HepG2 (cell line): ENCODE data around the gene MAP3K9. TPM values are rescaled to one million over a fixed set of nuclear protein-coding genes. Genes with fewer than 3 reads are reported as not detected.

Experiments
- FOXM1 ChIP-seq: sonication (generic); formaldehyde crosslinking; IDR thresholded peaks from 2 replicates; pipeline ENCODE4 v1.5.0; 2020; ENCODE audit warnings: missing genetic modification reagents
- KDM4B ChIP-seq: sonication (generic); formaldehyde crosslinking; IDR thresholded peaks from 2 replicates; pipeline ENCODE4 v1.4.0; 2020; ENCODE audit warnings: missing genetic modification reagents
- KMT2B ChIP-seq: IDR thresholded peaks from 2 replicates; pipeline ENCODE4 v1.6.1; 2016; ENCODE audit warnings: missing genetic modification reagents, missing compliant biosample characterization
- NR2F6 ChIP-seq, 2 experiments: IDR thresholded peaks; 2 replicates each; pipeline ENCODE4 v1.6.1; 2016; ENCODE audit warnings: antibody characterized with exemption in 1 of 2, mild to moderate bottlenecking in 1 of 2
- PRDM4 ChIP-seq: sonication (generic); formaldehyde crosslinking; IDR thresholded peaks from 2 replicates; pipeline ENCODE4 v1.9.0; 2021; ENCODE audit warnings: missing genetic modification reagents, borderline replicate concordance
- SP5 ChIP-seq: IDR thresholded peaks from 2 replicates; pipeline ENCODE4 v1.6.1; 2016; ENCODE audit warnings: low read depth, borderline replicate concordance
- YEATS4 ChIP-seq: sonication (generic); formaldehyde crosslinking; IDR thresholded peaks from 2 replicates; pipeline ENCODE4 v1.4.0; 2020; ENCODE audit warnings: missing genetic modification reagents, borderline replicate concordance
- ZBTB40 ChIP-seq, 2 experiments: fragments of 450-650 bp in 1 of 2; sonication (generic) in 1 of 2; formaldehyde crosslinking in 1 of 2; IDR thresholded peaks; 2 replicates each; pipeline versions ENCODE4 v1.6.1 to v1.8.0; 2016 to 2022; ENCODE audit warnings: antibody characterized with exemption in 1 of 2, mild to moderate bottlenecking in 1 of 2, missing genetic modification reagents in 1 of 2
- ZKSCAN1 ChIP-seq: fragments of 150-350 bp; IDR thresholded peaks from 2 replicates; pipeline ENCODE4 v1.6.1; 2014; ENCODE audit warnings: low read length
- ZNF441 ChIP-seq: sonication (generic); formaldehyde crosslinking; IDR thresholded peaks from 2 replicates; pipeline ENCODE4 v1.7.0; 2021; ENCODE audit warnings: missing genetic modification reagents, borderline replicate concordance
- ZNF572 ChIP-seq: sonication (generic); formaldehyde crosslinking; IDR thresholded peaks from 2 replicates; pipeline ENCODE4 v1.5.1; 2020; ENCODE audit warnings: mild to moderate bottlenecking, missing genetic modification reagents
- ZNF614 ChIP-seq: IDR thresholded peaks from 2 replicates; pipeline ENCODE4 v1.6.1; 2018; ENCODE audit warnings: missing biosample characterization, missing genetic modification reagents, inconsistent platforms, borderline replicate concordance
- ZNF761 ChIP-seq: sonication (generic); formaldehyde crosslinking; conservative IDR thresholded peaks from 2 replicates; pipeline ENCODE4 v1.4.0; 2020; ENCODE audit warnings: mild to moderate bottlenecking, missing genetic modification reagents
- ZNF773 ChIP-seq: sonication (generic); formaldehyde crosslinking; IDR thresholded peaks from 2 replicates; pipeline ENCODE4 v1.4.0; 2020; ENCODE audit warnings: missing genetic modification reagents, borderline replicate concordance
- ZUFSP ChIP-seq: sonication (generic); formaldehyde crosslinking; IDR thresholded peaks from 2 replicates; pipeline ENCODE4 v1.9.0; 2021; ENCODE audit warnings: missing genetic modification reagents, mild to moderate bottlenecking, borderline replicate concordance
- polyA plus RNA-seq, 8 experiments: library from polyadenylated mRNA; depleted of rRNA in 3 of 8; stranded (reverse) in 7 of 8; unstranded in 1 of 8; fragments of >200 nt; fragmentation: Illumina TruSeq in 4 of 8; extraction: Trizol in 4 of 8; gene quantifications; 2 replicates each; pipeline versions ENCODE4 v1.2.1 to v1.2.3, GENCODE V29; 2011 to 2016; ENCODE audit warnings: low read depth in 4 of 8, missing spikeins in 1 of 8, mixed read lengths in 1 of 8; ENCODE audit not compliant: insufficient read depth in 1 of 8
- total RNA-seq, 5 experiments: library from RNA; depleted of rRNA; stranded (reverse); fragments of >200 nt; fragmentation: Illumina TruSeq; extraction: Trizol; gene quantifications; 2 replicates each; pipeline ENCODE4 v1.2.3, GENCODE V29; 2016; ENCODE audit warnings: low read depth in 1 of 5

Gene MAP3K9
- total and polyA plus RNA-seq, 2 of the 13 experiments (the other 11 are each of a cell fraction or from before 2014, with no cell fraction given): 4.3 to 4.5 TPM

- peak; percentile 35; the same call in 1 of the 2 replicates for TF ChIP-seq KMT2B (CRISPR knock-in tag)
- TF ChIP-seq ZBTB40 (IDR thresholded peaks at IDR 0.05): no peak
- no peak; the same call in 1 of the 2 replicates for TF ChIP-seq ZBTB40 (CRISPR knock-in tag; IDR thresholded peaks at IDR 0.05)
- TF ChIP-seq ZNF441 (CRISPR knock-in tag): no peak
- TF ChIP-seq KDM4B (CRISPR knock-in tag): no peak
- no peak for TF ChIP-seq ZNF773 (CRISPR knock-in tag)
- no peak for TF ChIP-seq SP5 (CRISPR knock-in tag)
- TF ChIP-seq ZKSCAN1: no peak
- TF ChIP-seq ZNF761 (CRISPR knock-in tag): no peak
- no peak for TF ChIP-seq NR2F6 (IDR thresholded peaks at IDR 0.05)
- no peak for TF ChIP-seq NR2F6 (CRISPR knock-in tag; IDR thresholded peaks at IDR 0.05)
- 0 out of 2 replicates have a peak, but pooled peaks have one; percentile 24 for TF ChIP-seq ZNF614 (CRISPR knock-in tag)
- TF ChIP-seq FOXM1: no peak
- TF ChIP-seq YEATS4 (CRISPR knock-in tag): 0 out of 2 replicates have a peak, but pooled peaks have one; percentile 52
- TF ChIP-seq ZNF572: no peak
- TF ChIP-seq ZUFSP: no peak
- TF ChIP-seq PRDM4 (CRISPR knock-in tag): no peak
Observed at GRCh38 chr14:70809225-70810219, at the start of gene MAP3K9 (continued).
